Activated naive CD8-positive, alpha-beta T cell treated with anti-CD3 and anti-CD28 coated beads for 36 hours (primary cell): ENCODE results near the gene KRTAP12-2. TPM values are rescaled to one million over a fixed set of nuclear protein-coding genes. Genes with fewer than 3 reads are reported as not detected.
"Not testable (repeated sequence)": the region's sequence is repeated elsewhere in the genome, so short reads cannot be mapped to it uniquely, and the experiment has no call there.

ENCODE experiments used
- DNase-seq: peaks from one replicate; pipeline ENCODE4 v3.0.0; 2021
- H3K27ac Mint-ChIP-seq: one replicate; pipeline ENCODE4 v1.8.0; 2022; ENCODE audit warnings: mild to moderate bottlenecking, moderate library complexity, mixed read lengths
- H3K27me3 Mint-ChIP-seq: one replicate; pipeline ENCODE4 v1.8.0; 2022; ENCODE audit warnings: mild to moderate bottlenecking, mixed read lengths
- H3K36me3 Mint-ChIP-seq: one replicate; pipeline ENCODE4 v1.8.0; 2021; ENCODE audit warnings: mild to moderate bottlenecking, mixed read lengths
- H3K4me1 Mint-ChIP-seq: one replicate; pipeline ENCODE4 v1.8.0; 2021; ENCODE audit warnings: mixed read lengths
- H3K4me3 Mint-ChIP-seq: one replicate; pipeline ENCODE4 v1.8.0; 2022; ENCODE audit warnings: mild to moderate bottlenecking, moderate library complexity, mixed read lengths
- H3K9me3 Mint-ChIP-seq: one replicate; pipeline ENCODE4 v1.8.0; 2022; ENCODE audit warnings: mixed read lengths
- total RNA-seq, 2 experiments: library from RNA; stranded (reverse); gene quantifications; one replicate each; pipeline ENCODE4 v1.2.3, GENCODE V29; 2021

Gene KRTAP12-2
- total RNA-seq, 2 experiments from 2014 or later = not detected

GRCh38 chr21:44653123-44653522 lies 13.6 kb downstream of the KRTAP12-2 start:
- no peak overlapping the region for H3K27ac Mint-ChIP-seq
- no peak for DNase-seq
- peaks cover 31% of the 10 kb centered on the region for H3K4me1 Mint-ChIP-seq
- H3K4me3 Mint-ChIP-seq = no peak overlapping the region
- no peaks in the 10 kb centered on the region for H3K27me3 Mint-ChIP-seq
- H3K9me3 Mint-ChIP-seq = peaks cover 30% of the 10 kb centered on the region
- H3K36me3 Mint-ChIP-seq = peaks cover 34% of the 10 kb centered on the region

GRCh38 chr21:44650973-44651675 lies 15.6 kb downstream of the KRTAP12-2 start:
- Mint-ChIP-seq H3K27me3 (no peaks in the 10 kb centered on the region), H3K9me3 (peaks cover 13% of the 10 kb centered on the region), H3K27ac (no peak overlapping the region), H3K4me1 (peaks cover 18% of the 10 kb centered on the region), H3K4me3 (no peak overlapping the region), H3K36me3 (peaks cover 15% of the 10 kb centered on the region)
- no peak for DNase-seq

GRCh38 chr21:44650265-44650972 lies 16.3 kb downstream of the KRTAP12-2 start:
- peaks cover 10% of the 10 kb centered on the region for H3K36me3 Mint-ChIP-seq
- H3K27me3 Mint-ChIP-seq = no peaks in the 10 kb centered on the region
- H3K27ac Mint-ChIP-seq = no peak overlapping the region
- H3K9me3 Mint-ChIP-seq = peaks cover 12% of the 10 kb centered on the region
- H3K4me1 Mint-ChIP-seq = peaks cover 18% of the 10 kb centered on the region
- DNase-seq = no peak
- H3K4me3 Mint-ChIP-seq = no peak overlapping the region

GRCh38 chr21:44649521-44650100 lies 17.1 kb downstream of the KRTAP12-2 start:
- Mint-ChIP-seq H3K9me3 (peaks cover 16% of the 10 kb centered on the region), H3K4me1 (peaks cover 12% of the 10 kb centered on the region), H3K36me3 (peaks cover 14% of the 10 kb centered on the region), H3K4me3 (no peak overlapping the region), H3K27me3 (no peaks in the 10 kb centered on the region), H3K27ac (no peak overlapping the region)
- no peak for DNase-seq

GRCh38 chr21:44648557-44649311 lies 18.0 kb downstream of the KRTAP12-2 start:
- H3K9me3 Mint-ChIP-seq = peaks cover 20% of the 10 kb centered on the region
- H3K27me3 Mint-ChIP-seq = no peaks in the 10 kb centered on the region
- DNase-seq = no peak
- H3K4me3 Mint-ChIP-seq = no peak overlapping the region
- H3K36me3 Mint-ChIP-seq = peaks cover 7% of the 10 kb centered on the region
- H3K4me1 Mint-ChIP-seq = peaks cover 3% of the 10 kb centered on the region
- H3K27ac Mint-ChIP-seq = no peak overlapping the region

GRCh38 chr21:44647222-44647552 lies 19.5 kb downstream of the KRTAP12-2 start:
- no peaks in the 10 kb centered on the region for H3K4me1 Mint-ChIP-seq
- no peak overlapping the region for H3K27ac Mint-ChIP-seq
- H3K36me3 Mint-ChIP-seq = peaks cover 5% of the 10 kb centered on the region
- H3K27me3 Mint-ChIP-seq = no peaks in the 10 kb centered on the region
- peaks cover 25% of the 10 kb centered on the region for H3K9me3 Mint-ChIP-seq
- no peak overlapping the region for H3K4me3 Mint-ChIP-seq
- DNase-seq = no peak

GRCh38 chr21:44646366-44647221 lies 20.1 kb downstream of the KRTAP12-2 start, which contains the start of gene KRTAP10-11:
TSS of gene KRTAP10-11 (plus strand) at chr21:44646414. CDS start at chr21:44646459, 45 bp downstream.
- DNase-seq, H3K27me3 Mint-ChIP-seq, H3K4me1 Mint-ChIP-seq, H3K4me3 Mint-ChIP-seq, H3K27ac Mint-ChIP-seq, H3K36me3 Mint-ChIP-seq: not testable (repeated sequence)
- peaks cover 27% of the 10 kb centered on the region for H3K9me3 Mint-ChIP-seq

- H3K9me3 Mint-ChIP-seq = peaks cover 32% of the 10 kb centered on the region
- no peak for DNase-seq
- no peaks in the 10 kb centered on the region for H3K27me3 Mint-ChIP-seq
- H3K27ac Mint-ChIP-seq = no peak overlapping the region
- no peaks in the 10 kb centered on the region for H3K4me1 Mint-ChIP-seq
- no peak overlapping the region for H3K4me3 Mint-ChIP-seq
- H3K36me3 Mint-ChIP-seq = peaks cover 8% of the 10 kb centered on the region
These were observed 21.8 kb downstream of the KRTAP12-2 start for GRCh38 chr21:44644878-44645277.

- no peaks in the 10 kb centered on the region for H3K27me3 Mint-ChIP-seq
- DNase-seq = no peak
- no peaks in the 10 kb centered on the region for H3K4me1 Mint-ChIP-seq
- no peak overlapping the region for H3K4me3 Mint-ChIP-seq
- H3K36me3 Mint-ChIP-seq = peaks cover 8% of the 10 kb centered on the region
- H3K9me3 Mint-ChIP-seq = peaks cover 32% of the 10 kb centered on the region
- no peak overlapping the region for H3K27ac Mint-ChIP-seq
These were observed 22.9 kb downstream of the KRTAP12-2 start for GRCh38 chr21:44643741-44644310.

- Mint-ChIP-seq H3K4me3 (no peak overlapping the region), H3K36me3 (peaks cover 8% of the 10 kb centered on the region), H3K4me1 (no peaks in the 10 kb centered on the region), H3K27ac (no peak overlapping the region), H3K9me3 (peaks cover 32% of the 10 kb centered on the region), H3K27me3 (no peaks in the 10 kb centered on the region)
- no peak for DNase-seq
These were observed 26.0 kb downstream of the KRTAP12-2 start for GRCh38 chr21:44640761-44641160.

GRCh38 chr21:44639331-44639655 lies 27.4 kb downstream of the KRTAP12-2 start:
- peaks cover 3% of the 10 kb centered on the region for H3K36me3 Mint-ChIP-seq
- no peaks in the 10 kb centered on the region for H3K27me3 Mint-ChIP-seq
- H3K9me3 Mint-ChIP-seq = peaks cover 23% of the 10 kb centered on the region
- no peak overlapping the region for H3K27ac Mint-ChIP-seq
- no peaks in the 10 kb centered on the region for H3K4me1 Mint-ChIP-seq
- DNase-seq = no peak
- no peak overlapping the region for H3K4me3 Mint-ChIP-seq

- not testable (repeated sequence) for H3K4me3 Mint-ChIP-seq, H3K4me1 Mint-ChIP-seq, H3K36me3 Mint-ChIP-seq, DNase-seq, H3K27me3 Mint-ChIP-seq, H3K27ac Mint-ChIP-seq
- peaks cover 19% of the 10 kb centered on the region for H3K9me3 Mint-ChIP-seq
These were observed 28.0 kb downstream of the KRTAP12-2 start for GRCh38 chr21:44638506-44639330.

- H3K27me3 Mint-ChIP-seq, H3K27ac Mint-ChIP-seq, DNase-seq, H3K4me1 Mint-ChIP-seq, H3K4me3 Mint-ChIP-seq, H3K36me3 Mint-ChIP-seq: not testable (repeated sequence)
- peaks cover 17% of the 10 kb centered on the region for H3K9me3 Mint-ChIP-seq
These were observed 28.8 kb downstream of the KRTAP12-2 start for GRCh38 chr21:44637851-44638348.
